HUDEP-2 (cell line): ENCODE measurements around the gene CNP.

Experiments used
- DNase-seq, 76 experiments: peaks; one replicate each; lab custom pipeline; 2025; ENCODE audit not compliant: unreplicated experiment in 76 of 76; lab: John Stamatoyannopoulos, UW

The CNP gene

GRCh38 chr17:41939693-41940090, 26.9 kb upstream of the CNP start:
- peak in 2 of 76 experiments; percentile 21 to 30 for DNase-seq

- no peak for DNase-seq
Observed at GRCh38 chr17:41941168-41941567, 25.4 kb upstream of the CNP start.

- no peak for DNase-seq
Observed at GRCh38 chr17:41942626-41943373, 23.8 kb upstream of the CNP start.

GRCh38 chr17:41943492-41943891, 23.1 kb upstream of the CNP start:
- no peak for DNase-seq

- DNase-seq: no peak
Observed at GRCh38 chr17:41944943-41945342, 21.7 kb upstream of the CNP start.

- DNase-seq: no peak
Observed at GRCh38 chr17:41948762-41949460, 17.7 kb upstream of the CNP start.

- DNase-seq: no peak
Observed at GRCh38 chr17:41956522-41956921, 10.1 kb upstream of the CNP start.

GRCh38 chr17:41957031-41957868, 9.3 kb upstream of the CNP start:
- DNase-seq: peak in 37 of 76 experiments; percentile 4 to 62 (median 27)

- no peak for DNase-seq
Observed at GRCh38 chr17:41957869-41958439, 8.6 kb upstream of the CNP start.

- DNase-seq: no peak
Observed at GRCh38 chr17:41959030-41959335, 7.6 kb upstream of the CNP start.

GRCh38 chr17:41959336-41960095, 7.1 kb upstream of the CNP start:
- DNase-seq: peak in 63 of 76 experiments; percentile 4 to 79 (median 48)

GRCh38 chr17:41962111-41962510, 4.5 kb upstream of the CNP start:
- no peak for DNase-seq

GRCh38 chr17:41962768-41963434, 3.7 kb upstream of the CNP start:
- DNase-seq: peak in 62 of 76 experiments; percentile 8 to 73 (median 48)

GRCh38 chr17:41965694-41966462, 717 bp upstream of the CNP start:
- DNase-seq: peak in 57 of 76 experiments; percentile 6 to 72 (median 43)

- peak in 10 of 76 experiments; percentile 2 to 54 (median 22) for DNase-seq
Observed at GRCh38 chr17:41967141-41967920, 736 bp downstream of the CNP start.

GRCh38 chr17:41967921-41968578, 1.5 kb downstream of the CNP start:
- no peak for DNase-seq

- no peak for DNase-seq
Observed at GRCh38 chr17:41968676-41969075, 2.1 kb downstream of the CNP start.

GRCh38 chr17:41970901-41971331, 4.3 kb downstream of the CNP start:
- DNase-seq: no peak
